ENCODE data around the gene RAB9A. TPM values are rescaled to one million over a fixed set of nuclear protein-coding genes. Genes with fewer than 3 reads are reported as not detected.

RAB9A gene
- total and polyA plus RNA-seq, 2 donors (not counting 3 experiments of a cell fraction or from before 2014, with no cell fraction given), result 11.5 to 19.2 TPM

DNA sequence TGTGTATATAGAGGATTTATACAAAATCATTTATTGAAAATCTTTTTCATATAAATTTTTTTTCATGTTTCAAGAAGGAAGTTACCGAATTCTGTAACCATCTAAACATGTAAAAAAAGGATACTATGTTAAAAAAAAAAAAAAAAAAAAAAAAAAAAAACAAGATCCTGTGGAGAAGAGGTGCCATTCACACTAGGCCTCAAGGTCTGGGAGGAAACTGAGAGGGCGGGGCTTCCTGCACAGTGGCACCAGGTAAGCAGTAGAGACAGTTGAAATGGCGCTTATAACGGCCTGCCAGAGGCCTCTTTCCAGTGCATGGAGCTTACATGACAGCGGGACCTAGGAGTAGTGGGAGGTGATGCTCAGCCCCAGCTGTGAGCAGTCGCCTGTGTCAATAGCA, 28.0 kb downstream of the RAB9A start:
- Histone ChIP-seq H3K79me2 (ENCODE audit: control insufficient read depth, insufficient read depth, low read length) (peaks cover 2% of the 10 kb centered on the region), H3K4me3 (replicated peaks in 1 of 3; ENCODE audit: insufficient read depth in 1 of 3, low read depth in 1 of 3, low read length in 3 of 3) (no peak overlapping the region), H2AFZ (ENCODE audit: low read depth, low read length) (no peak overlapping the region), H3K9me3 (replicated peaks; ENCODE audit: control insufficient read depth, insufficient read depth, low read length) (no peaks in the 10 kb centered on the region), H3K4me2 (ENCODE audit: insufficient read depth, low read length) (no peak overlapping the region), H4K20me1 (replicated peaks; ENCODE audit: control insufficient read depth, extremely low read depth, insufficient read depth, low read length) (no peaks in the 10 kb centered on the region), H3K9ac (replicated peaks; ENCODE audit: extremely low read depth, insufficient read depth, low read length) (no peak overlapping the region), H3K36me3 (ENCODE audit: control insufficient read depth in 2 of 2, extremely low read depth in 1 of 2, insufficient read depth in 2 of 2, low read length in 2 of 2) (peaks cover 0 to 4% of the 10 kb centered on the region in 2 experiments), H3K27ac (ENCODE audit: insufficient read depth, low read depth, low read length) (no peak overlapping the region), H3K9me1 (replicated peaks; ENCODE audit: control insufficient read depth, extremely low read depth, insufficient read depth, low read length) (no peaks in the 10 kb centered on the region), H3K4me1 (ENCODE audit: control insufficient read depth, extremely low read depth, insufficient read depth, low read length) (no peaks in the 10 kb centered on the region), H3K27me3 (ENCODE audit: control insufficient read depth in 2 of 2, insufficient read depth in 2 of 2, low read length in 2 of 2) (no peaks in the 10 kb centered on the region)
- ChIA-PET CTCF (no interaction called here), POLR2A (no interaction called here)
- FAIRE-seq (no peak), DNase-seq (ENCODE audit: low read depth, low spot score) (no peak)
- no TSS peak for BruUV-seq (replicated peaks)
- intact Hi-C loops (cut with micrococcal nuclease) (no loop called here), dilution Hi-C loops (cut with MboI; ENCODE audit: extremely low pct_ligation_motif_present, low sequenced_read_pairs) (no loop called here)
- TF ChIP-seq GATA2 (IDR thresholded peaks at IDR 0.05; ENCODE audit: insufficient read depth, insufficient read length, low read depth, low read length) (no peak), MYC (IDR thresholded peaks at IDR 0.05; ENCODE audit: low read depth, low read length) (no peak), POLR2AphosphoS5 (IDR thresholded peaks at IDR 0.05; ENCODE audit: insufficient read depth, low read depth, low read length) (no peak)

- peaks cover 0 to 4% of the 10 kb centered on the region in 2 experiments for H3K36me3 ChIP-seq (ENCODE audit: control insufficient read depth in 2 of 2, extremely low read depth in 1 of 2, insufficient read depth in 2 of 2, low read length in 2 of 2)
- FAIRE-seq (no peak), DNase-seq (ENCODE audit: low read depth, low spot score) (no peak)
- no peaks in the 10 kb centered on the region for H3K4me1 ChIP-seq (ENCODE audit: control insufficient read depth, extremely low read depth, insufficient read depth, low read length)
- intact Hi-C loops (cut with micrococcal nuclease), result no loop called here
- dilution Hi-C loops (cut with MboI; ENCODE audit: extremely low pct_ligation_motif_present, low sequenced_read_pairs), result no loop called here
- no peak overlapping the region for H3K4me3 ChIP-seq (replicated peaks in 1 of 3; ENCODE audit: insufficient read depth in 1 of 3, low read depth in 1 of 3, low read length in 3 of 3)
- BruUV-seq (replicated peaks), result no TSS peak
- H3K79me2 ChIP-seq (ENCODE audit: control insufficient read depth, insufficient read depth, low read length), result peaks cover 2% of the 10 kb centered on the region
- no peaks in the 10 kb centered on the region for H3K9me3 ChIP-seq (replicated peaks; ENCODE audit: control insufficient read depth, insufficient read depth, low read length)
- H3K4me2 ChIP-seq (ENCODE audit: insufficient read depth, low read length), result no peak overlapping the region
- H3K27ac ChIP-seq (ENCODE audit: insufficient read depth, low read depth, low read length), result no peak overlapping the region
- no peak overlapping the region for H3K9ac ChIP-seq (replicated peaks; ENCODE audit: extremely low read depth, insufficient read depth, low read length)
- no peak overlapping the region for H2AFZ ChIP-seq (ENCODE audit: low read depth, low read length)
- H4K20me1 ChIP-seq (replicated peaks; ENCODE audit: control insufficient read depth, extremely low read depth, insufficient read depth, low read length), result no peaks in the 10 kb centered on the region
- no peaks in the 10 kb centered on the region for H3K27me3 ChIP-seq (ENCODE audit: control insufficient read depth in 2 of 2, insufficient read depth in 2 of 2, low read length in 2 of 2)
- no peaks in the 10 kb centered on the region for H3K9me1 ChIP-seq (replicated peaks; ENCODE audit: control insufficient read depth, extremely low read depth, insufficient read depth, low read length)
- TF ChIP-seq, protein P1, sequence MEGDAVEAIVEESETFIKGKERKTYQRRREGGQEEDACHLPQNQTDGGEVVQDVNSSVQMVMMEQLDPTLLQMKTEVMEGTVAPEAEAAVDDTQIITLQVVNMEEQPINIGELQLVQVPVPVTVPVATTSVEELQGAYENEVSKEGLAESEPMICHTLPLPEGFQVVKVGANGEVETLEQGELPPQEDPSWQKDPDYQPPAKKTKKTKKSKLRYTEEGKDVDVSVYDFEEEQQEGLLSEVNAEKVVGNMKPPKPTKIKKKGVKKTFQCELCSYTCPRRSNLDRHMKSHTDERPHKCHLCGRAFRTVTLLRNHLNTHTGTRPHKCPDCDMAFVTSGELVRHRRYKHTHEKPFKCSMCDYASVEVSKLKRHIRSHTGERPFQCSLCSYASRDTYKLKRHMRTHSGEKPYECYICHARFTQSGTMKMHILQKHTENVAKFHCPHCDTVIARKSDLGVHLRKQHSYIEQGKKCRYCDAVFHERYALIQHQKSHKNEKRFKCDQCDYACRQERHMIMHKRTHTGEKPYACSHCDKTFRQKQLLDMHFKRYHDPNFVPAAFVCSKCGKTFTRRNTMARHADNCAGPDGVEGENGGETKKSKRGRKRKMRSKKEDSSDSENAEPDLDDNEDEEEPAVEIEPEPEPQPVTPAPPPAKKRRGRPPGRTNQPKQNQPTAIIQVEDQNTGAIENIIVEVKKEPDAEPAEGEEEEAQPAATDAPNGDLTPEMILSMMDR (IDR thresholded peaks at IDR 0.05; ENCODE audit: extremely low read depth in 1 of 2, insufficient read depth in 1 of 2, low read depth in 1 of 2, low read length in 2 of 2), result no peak
- TF ChIP-seq MYC (IDR thresholded peaks at IDR 0.05; ENCODE audit: low read depth, low read length), result no peak
- TF ChIP-seq POLR2AphosphoS5 (IDR thresholded peaks at IDR 0.05; ENCODE audit: insufficient read depth, low read depth, low read length), result no peak
- TF ChIP-seq POLR2A (IDR thresholded peaks at IDR 0.05; ENCODE audit: low read depth, low read length), result no peak
- no peak for TF ChIP-seq FOS (IDR thresholded peaks at IDR 0.05; ENCODE audit: borderline replicate concordance, insufficient read depth, low read length)
- TF ChIP-seq EZH2 (IDR thresholded peaks at IDR 0.05; ENCODE audit: borderline replicate concordance, low read depth, low read length, severe bottlenecking), result no peak
- CTCF ChIA-PET, result no interaction called here
- POLR2A ChIA-PET, result no interaction called here
Measured at GRCh38 chrX:13717700-13718472, 29.0 kb downstream of the RAB9A start.
